GM19452 (cell line): Measurements from ENCODE around the gene GPC6.

ENCODE experiments used
- ATAC-seq: cut with Tn5 transposase; IDR thresholded peaks from one replicate; pipeline ENCODE4 v1.9.1; 2021; ENCODE audit not compliant: unreplicated experiment

GPC6 gene

DNA sequence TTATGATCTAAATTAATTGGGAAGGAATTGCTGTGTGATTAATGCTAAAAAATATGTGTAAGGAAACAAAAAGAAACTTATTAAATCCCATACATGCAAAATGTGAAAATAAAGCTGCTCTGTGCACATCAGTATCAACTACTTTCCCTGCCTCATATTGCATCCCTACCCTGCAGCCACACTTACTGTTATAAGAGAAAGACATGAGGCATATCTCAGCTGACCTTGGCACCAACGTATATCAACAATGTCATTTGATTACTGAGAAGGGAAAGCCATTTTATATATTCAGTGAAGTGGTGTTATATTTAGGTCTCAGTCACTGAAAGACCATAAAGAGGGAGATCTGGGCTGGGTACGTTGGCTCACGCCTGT, 585.1 kb downstream of the GPC6 start:
- no peak for ATAC-seq

DNA sequence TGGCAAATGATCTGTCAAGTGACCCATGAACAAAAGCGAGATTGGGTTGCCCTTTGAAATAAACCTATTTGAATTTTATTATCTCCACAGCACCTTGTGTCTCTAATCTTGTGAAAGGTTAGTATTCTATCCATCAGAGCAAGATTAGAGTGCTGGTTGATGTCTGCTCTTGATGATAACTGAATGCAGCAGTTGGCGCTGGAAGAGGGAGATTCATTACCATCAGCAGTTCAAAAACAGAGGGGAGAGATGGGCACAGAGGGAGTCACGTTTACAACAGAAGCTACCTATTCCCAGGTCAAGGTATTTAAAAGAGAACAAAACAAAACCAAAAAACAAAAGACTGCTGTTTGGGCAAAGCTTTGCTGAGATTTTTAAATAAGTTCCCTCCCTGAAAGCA, 588.1 kb downstream of the GPC6 start:
- ATAC-seq = no peak

DNA sequence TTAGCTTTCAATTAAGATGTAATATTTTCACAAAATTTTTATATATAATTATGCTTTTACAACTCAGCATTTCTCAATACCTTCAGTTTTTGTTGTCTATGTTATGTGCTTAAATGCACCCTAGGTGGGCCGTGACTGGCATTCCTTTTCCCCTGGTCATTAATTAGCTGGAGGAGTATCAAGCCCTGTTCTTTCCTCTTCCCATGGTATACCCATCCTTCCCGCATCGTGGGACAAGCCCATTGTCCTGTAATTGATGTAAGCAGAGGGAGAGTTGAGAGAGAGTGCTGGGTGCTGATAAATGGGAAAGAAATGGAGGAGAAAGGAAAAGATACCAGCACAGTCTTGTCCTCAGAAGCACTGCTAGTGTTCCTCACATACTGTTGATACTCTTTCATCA, 591.7 kb downstream of the GPC6 start:
- ATAC-seq = no peak

DNA sequence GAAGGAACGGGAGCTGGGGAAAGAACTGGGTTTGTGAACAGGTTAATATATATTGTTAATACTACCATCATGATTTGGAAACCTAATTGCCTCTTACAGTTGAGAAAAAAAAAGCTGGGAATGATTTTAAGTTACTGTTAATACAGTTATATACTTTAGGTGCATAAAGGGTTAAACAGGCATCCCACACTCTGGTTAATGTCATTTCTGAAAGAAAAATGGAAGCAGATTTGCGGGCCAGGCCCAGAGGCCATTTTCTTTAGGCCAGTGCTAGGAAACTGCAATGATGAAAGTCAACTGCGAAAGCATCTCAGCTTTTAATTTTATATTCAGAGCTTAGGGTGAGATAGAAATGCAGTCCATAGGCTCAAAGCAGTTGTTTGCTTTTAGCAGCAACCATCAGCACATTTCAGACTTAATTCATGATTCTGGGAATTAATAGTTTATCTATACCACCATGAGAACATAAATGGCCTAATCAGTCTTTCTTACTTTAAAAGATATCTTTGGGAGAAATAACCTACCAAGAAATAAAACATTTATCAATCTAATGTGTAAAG, 592.8 kb downstream of the GPC6 start:
- no peak for ATAC-seq

DNA sequence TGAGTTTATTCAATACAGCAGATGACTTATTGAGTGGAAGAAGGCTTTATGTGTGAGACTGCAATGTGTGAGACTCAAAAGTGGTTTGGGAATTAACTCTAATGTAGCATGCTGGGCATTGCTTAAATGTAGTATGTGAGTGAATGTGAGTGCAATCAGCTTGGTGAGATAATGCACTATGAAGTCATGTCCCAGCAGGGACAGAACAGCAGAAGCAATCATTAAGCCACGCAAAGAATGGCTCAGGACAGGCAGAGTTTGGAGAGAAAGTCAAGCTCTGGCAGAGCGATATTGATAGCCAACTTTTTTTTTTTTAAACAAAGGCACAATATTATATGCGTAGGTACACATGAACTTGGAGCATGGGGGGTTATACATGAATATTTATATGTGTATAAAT, 597.7 kb downstream of the GPC6 start:
- no peak for ATAC-seq

DNA sequence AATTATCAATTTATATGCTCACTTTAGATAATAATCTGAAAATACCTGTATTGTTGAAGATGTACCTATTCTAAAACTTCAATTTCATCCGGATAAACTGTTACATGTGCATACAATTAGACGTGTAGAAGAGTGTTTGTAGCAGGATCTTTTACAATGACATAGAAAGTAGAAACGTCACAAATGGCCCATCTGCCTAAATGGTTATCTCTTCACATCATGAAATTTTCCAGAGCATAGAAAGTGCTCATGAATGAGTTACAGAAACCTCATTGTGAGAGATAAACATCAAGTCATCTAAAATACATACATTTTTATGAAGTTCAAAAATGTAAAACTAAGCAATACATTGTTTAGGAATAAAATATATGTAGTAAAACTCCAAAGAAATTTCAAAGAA, 607.4 kb downstream of the GPC6 start:
- ATAC-seq = no peak

DNA sequence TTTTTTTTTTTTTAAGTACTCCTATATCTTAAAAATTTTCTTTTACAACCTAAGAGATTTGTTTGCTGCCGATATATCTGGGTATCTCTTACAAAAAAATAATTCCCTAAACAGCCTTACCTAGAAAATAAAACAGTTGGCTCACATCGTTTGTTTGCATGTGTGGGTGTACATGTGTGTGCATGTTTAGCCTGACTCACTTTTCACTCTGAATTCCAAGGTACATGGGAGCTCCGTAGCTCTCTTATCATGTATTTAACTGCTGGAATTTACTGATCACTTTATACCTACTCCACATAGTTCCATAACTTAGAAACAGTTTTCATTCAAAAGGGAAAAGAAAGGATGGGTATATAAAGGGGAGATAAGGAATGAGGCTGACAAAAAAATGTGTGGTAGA, 616.5 kb downstream of the GPC6 start:
- ATAC-seq = no peak

DNA sequence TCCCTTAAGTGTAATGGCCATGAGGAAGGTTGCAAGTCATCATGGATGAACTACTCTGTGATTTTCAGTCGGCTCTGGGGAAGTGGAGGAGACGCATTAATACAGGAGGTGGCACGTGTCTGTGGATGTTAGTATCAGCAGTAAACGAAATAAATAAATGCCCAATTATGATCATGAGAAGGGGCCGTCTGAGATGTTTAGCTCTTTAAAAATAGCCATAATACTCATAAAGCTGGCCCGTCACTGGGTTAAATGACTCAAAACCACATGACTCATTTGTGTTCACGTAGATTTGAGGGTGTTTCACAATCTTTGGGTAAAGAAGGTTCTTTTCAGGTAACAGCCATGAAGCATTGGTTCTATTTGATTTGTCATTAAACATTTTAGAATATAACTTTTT, 620.6 kb downstream of the GPC6 start:
- no peak for ATAC-seq

DNA sequence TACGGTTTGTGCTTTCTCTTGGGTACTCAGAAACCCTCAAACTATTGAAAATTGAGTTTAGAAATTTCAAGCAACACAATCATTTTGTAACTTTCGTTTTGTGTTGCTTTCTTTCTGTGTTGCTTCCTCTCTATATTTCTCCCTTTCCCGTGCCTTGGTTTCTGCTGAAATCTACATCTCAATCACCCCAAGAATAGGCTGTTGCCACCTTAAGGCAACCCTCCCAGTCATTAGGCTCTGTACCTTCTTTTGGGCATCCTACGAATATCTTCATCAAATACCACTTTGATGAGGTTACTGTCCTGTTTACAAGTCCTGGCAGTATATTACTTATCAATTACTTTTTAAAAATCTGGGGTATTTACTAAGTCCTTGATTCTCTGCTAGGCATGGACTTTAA, 621.6 kb downstream of the GPC6 start:
- ATAC-seq = no peak

DNA sequence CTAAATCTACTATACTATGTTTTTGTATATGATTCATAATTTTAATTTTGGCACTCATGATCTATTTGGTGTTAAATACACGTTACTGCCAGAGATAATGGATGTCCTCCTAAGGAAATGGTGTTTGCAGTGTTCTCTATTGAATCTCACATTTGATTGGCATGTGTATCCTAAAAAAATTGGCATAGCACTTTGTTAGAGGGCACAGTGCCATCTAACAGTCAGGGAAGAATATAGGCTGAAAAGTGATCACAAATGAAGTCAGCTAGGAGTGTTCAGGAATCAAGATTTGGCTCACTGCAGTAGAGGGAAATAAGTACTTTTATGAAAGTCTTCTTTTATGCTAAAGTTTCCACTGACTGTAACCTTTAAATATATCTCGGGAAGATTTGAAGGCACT, 624.6 kb downstream of the GPC6 start:
- no peak for ATAC-seq

DNA sequence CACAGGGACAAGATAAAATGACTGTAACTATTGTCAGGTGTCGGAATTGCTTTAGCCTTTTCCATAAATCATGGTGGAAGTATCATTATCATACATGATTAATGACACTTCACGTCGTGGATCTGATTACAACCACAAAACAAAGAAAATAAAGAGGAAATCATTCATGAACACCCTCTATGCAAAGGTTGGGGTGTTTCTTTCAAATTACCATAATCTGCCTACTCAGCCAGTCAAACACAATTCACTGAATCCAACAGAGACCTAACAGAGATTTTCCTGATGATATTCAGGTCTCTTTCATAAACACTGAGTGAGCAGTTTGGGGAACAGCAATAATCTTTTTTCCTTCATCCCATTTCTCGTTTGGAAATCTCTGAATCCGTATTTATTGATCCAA, 627.3 kb downstream of the GPC6 start:
- no peak for ATAC-seq

DNA sequence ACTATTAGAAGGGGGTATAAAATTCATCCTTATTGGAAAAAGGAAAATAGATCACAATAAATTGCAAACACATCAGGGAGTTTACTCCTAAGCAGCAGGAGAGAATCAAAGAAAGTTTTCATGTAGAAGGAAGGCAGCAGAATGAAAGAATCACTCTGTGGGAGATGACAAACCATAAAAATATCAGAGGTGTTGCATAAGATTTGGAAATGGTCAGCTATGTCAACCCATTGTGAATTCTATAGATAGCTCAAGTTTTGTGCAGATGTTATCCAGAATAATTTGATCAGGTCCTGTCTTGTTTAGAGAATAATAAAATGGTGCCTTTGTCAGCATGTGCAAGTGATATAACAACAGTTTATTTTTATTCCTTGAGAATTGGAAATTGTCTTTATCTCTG, 630.5 kb downstream of the GPC6 start:
- no peak for ATAC-seq

DNA sequence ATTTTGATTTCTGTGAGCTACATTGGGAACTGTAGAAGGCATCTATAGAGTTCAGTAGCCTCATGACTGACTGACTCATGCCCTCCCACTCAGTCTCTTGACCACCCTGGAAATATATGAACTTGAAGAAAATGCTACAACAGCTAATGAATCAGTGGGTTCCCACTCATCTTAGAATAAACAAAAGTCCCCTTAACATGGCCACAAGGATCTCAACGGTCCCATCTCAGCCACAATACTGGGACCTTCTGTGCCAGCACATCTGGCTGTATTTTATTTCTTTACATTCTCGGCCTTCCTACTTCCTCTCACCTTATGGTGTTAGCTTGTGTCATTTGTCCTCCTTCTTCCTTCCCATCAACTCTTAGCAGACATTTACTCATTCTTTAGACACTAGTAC, 633.1 kb downstream of the GPC6 start:
- no peak for ATAC-seq

DNA sequence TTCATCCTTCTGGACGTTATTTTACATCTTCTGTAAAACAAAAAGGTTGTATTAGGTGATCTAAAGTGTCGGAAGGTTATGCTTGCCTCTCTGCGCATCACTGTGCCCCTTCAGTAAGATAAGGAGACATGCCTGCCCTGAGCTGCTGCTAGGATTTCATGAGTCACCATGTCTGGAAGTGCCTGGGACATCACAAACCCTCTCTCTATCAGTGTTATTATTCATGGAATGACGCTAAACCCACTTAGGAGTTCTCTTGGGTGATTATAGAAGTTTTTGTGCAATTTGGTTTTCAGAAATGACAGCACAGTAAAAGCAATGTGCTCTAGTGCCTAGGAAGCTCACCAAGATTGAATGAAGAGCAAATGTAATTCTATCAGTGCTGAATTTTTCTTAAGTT, 635.2 kb downstream of the GPC6 start:
- no peak for ATAC-seq

DNA sequence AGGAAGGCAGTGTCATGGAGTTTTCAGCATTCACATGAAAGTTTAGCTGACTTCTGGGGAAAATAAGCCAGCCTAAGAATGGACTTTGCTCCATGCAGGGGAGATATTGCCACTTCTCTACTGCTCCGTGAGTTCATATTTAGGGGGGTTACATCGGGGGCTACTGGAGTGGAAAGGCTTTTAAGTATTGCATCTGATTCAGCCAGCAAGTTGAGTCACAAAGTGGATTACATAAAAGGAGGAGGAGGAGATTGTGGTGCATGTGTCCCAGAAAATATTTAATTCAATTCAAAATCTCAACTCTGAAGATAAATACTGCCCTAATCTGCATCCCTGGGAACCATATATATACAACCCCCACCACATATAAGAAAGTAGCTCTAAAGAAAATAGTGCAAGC, 635.7 kb downstream of the GPC6 start:
- no peak for ATAC-seq

DNA sequence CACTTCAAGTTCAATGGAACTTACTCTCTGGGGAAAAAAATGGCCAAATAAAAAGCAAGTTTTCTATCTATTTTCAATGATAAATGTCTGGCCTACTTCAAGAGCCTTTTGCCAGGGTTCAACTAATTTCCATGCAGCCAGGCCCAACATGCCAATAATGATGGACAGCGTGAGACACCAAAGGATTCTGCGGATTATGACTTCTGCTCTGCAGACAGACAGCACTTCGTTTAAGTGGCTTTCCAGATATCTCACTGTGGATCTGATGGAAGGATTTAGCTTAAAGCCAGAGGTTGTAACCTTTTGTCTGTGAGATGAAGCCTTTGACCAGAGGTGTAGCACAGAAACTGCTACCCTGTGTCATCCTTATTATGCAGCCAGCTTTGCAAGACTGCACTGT, 638.6 kb downstream of the GPC6 start:
- ATAC-seq = no peak

DNA sequence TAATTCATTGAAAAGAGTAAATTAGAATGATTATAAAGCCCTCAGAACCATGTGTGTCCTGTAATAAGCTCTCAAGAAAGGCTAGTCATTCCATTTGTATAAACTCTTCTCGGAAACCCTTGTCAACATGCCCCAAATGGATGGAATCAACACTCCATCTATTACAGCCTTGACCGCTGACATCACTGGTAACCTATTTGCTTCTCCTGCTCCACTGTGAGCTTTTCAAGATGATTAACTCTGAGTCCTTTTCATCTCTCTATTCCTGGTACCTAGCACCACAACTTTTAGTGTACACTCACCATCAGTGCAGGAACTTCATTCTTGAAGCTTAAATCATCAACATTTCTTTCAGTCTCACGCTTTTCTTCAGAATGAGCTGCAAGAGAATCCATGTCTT, 640.9 kb downstream of the GPC6 start:
- no peak for ATAC-seq

DNA sequence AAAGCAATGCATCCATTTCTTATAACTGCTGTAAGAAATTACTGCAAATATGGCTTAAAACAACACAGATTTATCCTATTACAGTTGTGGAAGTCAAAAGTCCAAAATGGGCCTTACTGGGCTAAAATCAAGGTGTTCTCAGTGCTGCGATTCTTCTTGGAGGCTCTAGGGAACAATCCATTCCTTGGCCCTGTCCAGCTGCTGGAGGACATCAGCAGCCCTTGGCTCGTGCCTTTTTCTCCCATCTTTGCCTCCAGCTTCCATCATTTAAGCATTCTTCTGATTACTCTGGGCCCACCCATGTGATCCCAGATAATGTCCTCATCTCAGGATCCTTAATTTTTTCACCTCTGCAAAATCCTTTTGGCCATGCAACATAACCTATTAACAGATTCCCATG, 645.8 kb downstream of the GPC6 start:
- no peak for ATAC-seq

DNA sequence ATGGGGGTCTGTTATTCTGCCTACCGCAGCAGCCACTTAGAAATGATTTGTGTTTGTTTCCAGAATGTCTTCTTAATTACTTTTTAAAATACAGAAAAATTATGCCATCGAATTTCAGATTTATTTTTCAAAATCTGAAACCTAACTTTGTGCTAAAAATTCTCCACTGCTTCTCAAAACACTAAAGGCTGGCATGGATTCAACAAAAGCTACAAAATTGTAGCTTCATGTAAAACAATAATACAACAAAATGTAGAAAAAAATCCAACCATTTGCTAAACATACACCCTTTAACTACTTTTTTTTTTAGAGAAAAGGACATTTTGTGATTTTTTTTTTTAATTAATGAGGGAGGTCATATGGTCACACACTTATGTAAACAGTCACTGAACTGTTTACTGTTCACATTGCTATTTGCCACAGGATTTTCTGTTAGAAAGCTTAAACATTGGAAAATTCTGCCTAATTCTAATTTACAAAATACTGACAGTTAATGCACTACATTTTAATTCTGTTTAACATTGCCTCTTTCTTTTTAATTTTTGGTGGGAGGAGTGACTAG, 646.3 kb downstream of the GPC6 start:
- ATAC-seq = no peak

DNA sequence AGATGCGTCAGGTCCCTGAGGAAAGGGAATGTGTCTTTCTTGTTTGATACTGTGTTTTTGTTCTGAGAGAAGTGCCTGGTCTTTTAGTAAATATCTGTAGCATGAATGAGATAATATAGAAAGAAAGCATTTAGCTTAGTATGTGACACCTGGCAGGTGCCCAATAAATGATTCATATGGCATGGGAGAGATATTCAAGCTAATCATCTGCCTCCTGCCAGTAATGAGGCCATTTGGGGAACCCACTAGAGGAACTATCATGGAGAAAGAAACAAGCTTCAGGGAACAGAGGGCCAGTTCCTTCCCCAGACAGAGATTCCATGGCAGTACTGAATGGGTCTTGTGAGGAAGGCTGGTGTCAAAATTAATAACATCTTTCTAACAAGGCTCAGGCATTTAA, 648.9 kb downstream of the GPC6 start:
- no peak for ATAC-seq

DNA sequence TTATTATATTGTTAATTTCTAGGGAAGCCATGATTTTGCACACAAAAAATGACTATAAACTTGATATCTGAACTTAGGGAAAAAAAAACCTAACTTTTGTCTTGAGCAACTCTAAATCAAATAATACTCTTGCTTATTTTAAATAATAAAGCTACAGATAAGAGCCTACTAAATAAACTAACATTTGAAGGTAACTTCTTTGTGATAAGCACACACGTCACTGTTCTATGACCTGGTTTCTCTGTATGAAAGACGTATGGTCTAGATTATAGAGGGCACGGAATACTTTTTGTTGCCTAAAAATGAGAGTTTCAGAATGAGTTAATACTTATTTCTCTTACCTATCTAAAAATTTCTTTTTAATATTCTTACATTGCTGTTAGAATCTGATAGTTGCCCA, 649.6 kb downstream of the GPC6 start:
- ATAC-seq = no peak

DNA sequence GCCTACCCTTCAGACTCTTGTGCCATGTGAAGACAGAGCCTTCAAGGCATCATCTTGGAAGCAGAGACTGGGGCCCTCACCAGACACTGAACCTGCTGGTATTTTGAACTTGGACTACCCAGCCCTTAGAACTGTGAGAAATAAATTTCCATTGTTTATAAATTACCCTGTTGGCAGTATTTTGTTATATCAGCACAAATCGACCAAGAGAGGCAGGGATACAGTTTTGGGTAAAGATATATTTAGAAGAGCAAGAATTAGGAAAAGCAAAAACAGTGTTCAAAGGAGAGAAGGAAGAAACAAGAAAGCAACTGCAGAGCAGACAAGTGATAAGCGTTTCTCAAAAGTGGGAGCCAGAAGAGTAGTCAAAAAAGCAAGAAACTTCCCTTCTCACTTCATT, 652.1 kb downstream of the GPC6 start:
- no peak for ATAC-seq

DNA sequence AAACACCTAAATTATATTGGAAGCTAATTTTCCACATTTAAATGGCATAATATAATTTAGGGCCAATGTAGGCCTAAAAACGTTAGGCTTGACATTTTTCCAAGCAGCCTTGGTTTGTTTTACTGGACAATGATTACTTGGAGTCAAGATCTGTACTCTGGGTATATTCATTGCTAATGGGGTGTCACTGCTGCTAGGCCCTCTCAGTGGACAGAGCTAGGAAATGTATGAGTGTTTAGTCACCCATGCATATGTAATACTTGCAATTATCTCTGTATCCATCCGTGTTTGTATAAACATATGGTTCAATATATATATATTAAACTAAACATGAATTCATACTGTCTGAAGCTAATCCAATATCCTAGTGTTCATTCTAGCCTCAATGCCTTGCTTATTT, 654.8 kb downstream of the GPC6 start:
- ATAC-seq = no peak
